Pulmonary artery endothelial cell (primary cell): ENCODE results near the gene CCDC138. TPM values are rescaled to one million over a fixed set of nuclear protein-coding genes. Genes with fewer than 3 reads are reported as not detected.

Experiments
- DNase-seq: peaks from one replicate; pipeline ENCODE4 v3.0.0-alpha.2; 2011; ENCODE audit warnings: low read depth, low spot score
- total RNA-seq: library from RNA; depleted of rRNA; stranded (reverse); fragments of >200 nt; gene quantifications from 2 replicates; pipeline ENCODE4 v1.2.3, GENCODE V29; 2014

Gene CCDC138
- total RNA-seq, 1 donor from 2014 or later: 7.3 TPM

GRCh38 chr2:108917526-108917925 lies 131.0 kb downstream of the CCDC138 start:
- DNase-seq: no peak

DNA sequence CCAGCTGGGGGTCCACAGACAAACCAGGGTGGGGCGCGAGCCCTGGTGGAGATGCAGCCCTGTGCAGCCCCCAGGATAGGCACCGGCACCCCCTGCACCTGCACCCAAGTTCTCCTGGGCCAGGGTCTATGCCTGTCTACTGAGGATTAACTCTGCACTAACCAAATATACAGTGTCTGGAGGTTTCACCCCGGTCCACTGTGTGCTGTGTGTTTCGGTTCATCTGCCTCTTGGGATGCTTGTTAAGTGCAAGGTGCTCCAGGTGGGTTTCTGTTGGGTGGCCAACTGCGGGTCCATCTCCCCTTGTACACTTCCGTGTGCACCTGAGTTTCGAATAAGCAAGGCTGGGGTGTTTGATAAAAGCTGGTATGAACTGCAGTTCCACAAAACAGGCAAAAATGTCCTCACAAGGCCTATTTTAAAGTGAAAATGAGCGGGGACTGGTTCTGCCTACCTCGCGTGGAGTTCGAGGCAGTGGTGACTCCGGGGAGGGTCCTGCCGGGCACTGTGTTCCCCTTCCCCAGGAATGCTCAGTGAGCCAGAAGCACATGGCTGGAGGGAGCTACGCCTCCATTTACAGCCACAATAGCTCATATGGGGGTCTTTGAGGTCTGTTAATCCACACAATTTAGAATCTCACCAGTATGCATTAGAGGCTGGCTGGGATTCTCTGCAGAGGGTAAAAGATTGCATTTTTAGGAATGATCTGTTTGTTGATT lies 131.7 kb downstream of the CCDC138 start:
- no peak for DNase-seq

DNA sequence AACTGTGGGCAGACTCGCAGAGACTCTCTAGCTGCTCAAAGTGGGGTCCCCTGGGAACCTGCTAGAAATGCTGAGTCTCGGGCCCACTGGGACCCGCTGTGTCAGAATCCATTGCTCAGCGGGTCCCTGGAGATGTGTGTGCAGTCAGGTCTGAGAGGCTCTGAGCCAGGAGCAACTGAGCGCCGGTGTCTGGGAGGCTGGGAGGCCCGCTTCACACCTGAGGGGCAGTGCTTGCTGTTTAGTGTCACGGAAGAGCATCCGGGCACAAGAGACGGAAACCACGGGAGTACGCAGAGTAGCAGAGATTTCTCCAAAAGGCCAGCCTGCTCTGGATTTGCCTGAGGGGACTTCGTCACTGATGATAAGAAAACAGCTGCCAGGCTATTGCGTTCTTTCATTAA lies 132.4 kb downstream of the CCDC138 start:
- DNase-seq: no peak

GRCh38 chr2:108919571-108920373 lies 133.2 kb downstream of the CCDC138 start:
- no peak for DNase-seq

DNA sequence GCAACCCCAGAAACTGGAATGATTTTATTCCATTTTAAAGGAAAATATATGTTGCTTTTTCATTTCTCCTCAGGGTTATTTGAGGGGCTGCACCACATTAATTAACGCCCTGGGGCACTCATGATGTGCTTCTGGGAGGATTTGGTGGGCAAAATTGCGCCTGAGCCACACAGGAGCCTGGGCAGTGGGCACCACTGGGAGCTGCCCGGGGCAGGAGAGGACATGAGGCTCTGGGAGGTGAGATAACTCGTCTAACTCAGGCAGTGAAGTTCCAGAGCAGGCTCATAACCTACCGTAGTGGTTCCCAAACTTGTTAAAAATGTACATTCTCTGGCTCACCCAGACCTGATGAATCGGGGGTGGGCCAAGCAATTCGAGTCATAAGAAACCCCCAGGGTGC lies 134.1 kb downstream of the CCDC138 start:
- no peak for DNase-seq

- DNase-seq: no peak
These were observed 134.8 kb downstream of the CCDC138 start for GRCh38 chr2:108921096-108922030.

DNA sequence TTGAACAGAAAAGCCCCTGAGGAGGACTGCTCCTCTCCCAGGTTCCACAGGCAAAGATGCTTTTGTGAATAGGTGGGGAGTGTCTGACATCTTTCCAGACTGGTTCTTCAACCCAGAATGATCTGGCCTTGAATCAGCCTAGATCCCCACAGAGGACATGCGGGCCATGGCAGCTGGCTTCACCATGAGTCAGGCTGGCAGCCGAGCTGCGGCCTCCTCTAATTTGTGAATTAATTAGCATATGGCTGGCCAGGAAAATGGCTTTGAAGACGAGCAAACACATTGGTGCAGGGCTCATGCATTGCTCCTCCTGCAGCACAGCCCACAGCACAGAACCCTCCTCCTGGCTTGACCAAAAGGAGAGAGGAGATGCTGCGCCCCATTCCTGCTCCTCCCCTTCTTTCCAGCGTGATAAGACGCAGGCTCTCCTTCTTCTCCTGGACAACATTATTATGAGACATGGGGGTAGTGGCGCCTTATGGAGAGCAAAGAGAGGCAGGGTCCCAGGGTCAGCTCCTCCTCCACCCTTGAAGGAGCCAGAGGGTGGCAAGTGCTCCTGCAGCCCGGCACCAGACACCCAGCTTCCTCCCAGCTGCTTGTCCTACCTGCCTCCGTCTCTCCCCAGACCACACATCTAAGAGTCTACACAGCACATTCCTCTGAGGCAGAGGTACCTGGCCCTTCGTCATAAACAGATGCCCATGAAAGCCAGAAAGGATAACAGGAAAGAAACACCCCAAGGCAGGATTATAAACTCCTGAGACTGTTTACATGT lies 135.8 kb downstream of the CCDC138 start:
- DNase-seq: no peak

DNA sequence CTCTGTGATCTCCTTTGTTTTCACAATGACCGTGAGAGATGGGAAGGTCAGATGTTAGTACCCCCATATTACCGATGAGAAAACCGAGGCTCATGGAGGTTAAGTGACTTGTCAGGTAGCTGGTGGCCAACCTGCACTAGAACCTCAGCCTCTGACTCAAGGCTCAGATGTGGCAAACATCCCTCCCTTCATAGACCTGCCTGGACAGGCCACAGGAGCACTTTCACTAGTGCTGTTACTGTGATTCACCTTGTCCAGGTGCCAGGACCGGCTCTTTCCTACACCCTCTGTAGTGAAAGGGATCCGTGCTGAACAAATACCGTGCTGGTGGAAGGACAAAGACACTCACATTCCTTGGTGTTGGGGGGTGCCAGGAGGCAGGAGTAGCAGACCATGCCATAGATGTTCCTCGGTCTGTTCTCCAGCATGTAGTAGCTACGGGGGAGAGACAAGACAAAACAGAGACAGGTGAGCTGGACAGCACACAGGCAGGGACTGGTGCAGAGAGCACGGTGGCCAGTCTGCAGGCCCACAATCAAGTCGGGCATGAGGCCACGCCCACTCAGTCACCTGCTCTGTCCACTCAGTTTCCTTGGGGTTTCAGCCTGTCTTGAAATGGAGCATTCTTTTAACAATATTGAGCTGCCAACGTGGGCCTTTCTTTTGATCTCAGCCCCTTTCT lies 136.6 kb downstream of the CCDC138 start:
- DNase-seq: no peak

DNA sequence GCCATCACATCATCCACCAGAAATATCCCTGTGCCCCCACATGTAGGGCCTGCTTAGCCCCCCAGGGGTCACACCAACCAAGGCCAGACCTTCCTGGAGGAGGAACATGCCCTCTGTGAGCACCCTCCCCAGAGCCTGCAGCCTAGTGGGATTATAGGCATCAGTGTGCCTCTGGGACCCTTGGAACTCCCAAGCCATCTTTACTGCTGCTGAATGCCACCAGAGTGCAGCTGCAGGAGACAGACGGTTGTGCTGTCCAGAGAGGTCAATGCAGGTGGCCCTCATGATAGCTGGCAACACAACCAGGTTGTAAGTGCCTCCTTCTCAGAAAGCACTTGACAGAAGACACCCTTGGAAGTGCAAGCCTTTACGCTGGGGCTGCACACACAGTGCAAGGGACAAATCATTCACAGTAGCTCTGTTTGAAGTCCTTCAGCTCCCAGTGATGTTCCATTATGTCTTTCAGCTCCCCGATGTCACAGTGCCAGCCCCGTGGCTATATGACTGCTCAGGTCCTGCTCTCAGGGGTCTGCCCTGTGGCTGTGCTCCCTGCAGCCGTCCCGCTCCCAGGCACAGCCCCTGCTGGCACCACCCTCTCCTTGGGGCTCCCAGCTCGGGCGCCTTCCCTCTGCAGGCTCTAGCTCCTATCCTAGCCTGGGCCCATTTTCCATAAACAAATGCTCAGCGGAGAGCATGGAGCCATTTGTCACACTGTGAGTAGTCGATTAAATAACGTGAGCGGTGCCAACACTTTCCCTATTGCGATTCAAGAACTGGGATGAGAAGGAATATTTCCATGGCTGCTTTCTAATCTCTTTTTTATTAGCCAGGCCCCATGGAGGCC lies 137.4 kb downstream of the CCDC138 start:
- no peak for DNase-seq

DNA sequence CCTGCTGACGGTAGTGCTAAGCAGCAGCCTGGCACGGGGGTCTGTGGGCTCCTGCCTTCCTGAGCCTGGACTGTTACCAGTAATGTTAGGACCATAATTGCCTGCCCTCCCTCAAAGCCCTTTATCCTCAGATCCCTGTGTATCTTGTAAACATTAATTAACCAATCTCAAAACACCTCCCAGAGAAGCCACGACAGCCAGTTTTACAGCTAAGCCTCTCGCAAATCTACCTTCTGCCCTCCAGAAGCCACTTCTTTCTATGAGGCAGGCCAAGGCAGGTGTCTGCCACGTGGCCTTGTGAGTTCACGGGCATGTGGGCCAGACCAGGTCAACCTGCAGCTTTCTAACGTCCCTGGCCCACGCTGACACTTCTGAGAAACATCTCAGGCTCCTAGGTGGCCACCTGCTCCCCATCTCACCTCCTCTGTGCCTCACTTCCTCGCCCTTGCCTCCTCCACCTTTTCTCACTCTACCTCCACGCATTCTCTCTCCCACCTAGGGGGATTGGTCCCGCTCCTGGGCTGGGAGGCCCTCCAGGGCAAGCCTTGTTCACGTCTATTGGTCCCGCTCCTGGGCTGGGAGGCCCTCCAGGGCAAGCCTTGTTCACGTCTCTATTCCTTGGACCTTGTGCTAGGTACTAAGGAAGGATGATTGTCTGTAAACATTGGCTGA lies 138.1 kb downstream of the CCDC138 start:
- DNase-seq: no peak

DNA sequence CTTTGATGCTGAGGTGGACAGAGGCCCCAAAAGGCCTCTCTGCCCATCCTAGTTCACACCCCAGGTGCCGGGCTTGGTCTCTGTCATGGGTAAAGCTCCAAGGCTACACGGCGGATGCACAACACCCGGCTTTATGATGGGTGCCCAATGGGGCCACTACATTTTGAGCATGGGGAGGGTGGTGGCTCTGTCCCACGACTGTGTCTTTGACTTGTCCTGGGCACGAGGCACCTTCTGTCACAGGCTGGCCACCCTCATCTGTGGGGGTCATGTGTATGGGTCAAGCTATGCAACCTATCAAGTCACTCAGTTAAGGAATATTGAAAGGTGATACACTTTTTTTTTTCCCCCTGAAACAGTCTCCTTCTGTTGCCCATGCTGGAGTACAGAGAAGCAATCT lies 138.7 kb downstream of the CCDC138 start:
- no peak for DNase-seq

DNA sequence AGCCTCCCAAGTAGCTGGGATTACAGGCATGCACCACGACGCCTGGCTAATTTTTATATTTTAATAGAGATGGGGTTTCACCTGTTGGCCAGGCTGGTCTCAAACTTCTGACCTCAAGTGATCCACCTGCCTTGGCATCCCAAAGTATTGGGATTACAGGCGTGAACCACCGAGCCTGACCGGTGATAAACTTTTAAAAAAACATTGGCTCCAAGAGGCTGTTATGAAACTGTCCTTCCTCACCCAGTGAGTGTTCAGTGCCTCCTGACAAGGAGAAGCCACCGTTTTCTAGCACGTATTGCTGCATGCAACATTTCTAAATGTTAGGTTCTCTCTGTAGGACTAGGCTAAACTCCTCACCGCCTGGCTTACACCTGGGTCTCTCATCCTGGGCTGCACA lies 139.2 kb downstream of the CCDC138 start:
- DNase-seq: no peak

Other genes with a start within 250 kb of the CCDC138 start
- 72.5 and 104 TPM in 2 replicates for gene RANBP2, start 67.3 kb upstream of the CCDC138 start, total RNA-seq
- not detected in 2 replicates for gene EDAR, start 202.4 kb downstream of the CCDC138 start, total RNA-seq